ENCODE results near the gene RAB15.

Gene RAB15

DNA sequence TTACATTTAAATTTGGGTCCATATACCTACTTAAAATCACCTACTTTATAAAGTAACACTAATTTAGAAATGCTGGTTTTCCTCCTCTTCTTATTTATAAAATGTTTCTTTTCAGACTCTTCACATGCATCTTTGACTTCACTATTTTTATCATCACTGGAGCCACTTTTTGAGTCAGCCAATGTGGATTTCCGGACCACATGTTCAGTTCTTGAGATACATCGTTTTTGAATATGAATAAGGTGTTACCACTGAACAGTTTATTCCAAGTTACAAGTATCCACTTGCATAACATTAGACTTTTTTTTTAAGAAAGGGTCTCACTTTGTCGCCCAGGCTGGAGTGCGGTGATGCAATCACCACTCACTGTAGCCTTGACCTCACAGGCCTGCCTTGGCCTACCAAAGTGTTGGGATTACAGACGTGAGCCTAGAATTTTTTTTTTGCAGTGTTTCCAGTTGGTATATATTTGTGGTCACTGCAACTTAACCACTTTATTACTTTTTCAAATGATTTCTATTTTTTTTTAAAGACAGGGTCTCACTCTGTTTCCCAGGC lies 20.3 kb upstream of the RAB15 start:
- CTCF ChIA-PET = interaction anchor here (0.8 to 12.0 kb wide), 3 partner anchors 8 to 39 kb away, joined by 3 to 162 read pairs (median 114); no protein-coding TSS in a partner anchor
- TF ChIP-seq, protein P1, sequence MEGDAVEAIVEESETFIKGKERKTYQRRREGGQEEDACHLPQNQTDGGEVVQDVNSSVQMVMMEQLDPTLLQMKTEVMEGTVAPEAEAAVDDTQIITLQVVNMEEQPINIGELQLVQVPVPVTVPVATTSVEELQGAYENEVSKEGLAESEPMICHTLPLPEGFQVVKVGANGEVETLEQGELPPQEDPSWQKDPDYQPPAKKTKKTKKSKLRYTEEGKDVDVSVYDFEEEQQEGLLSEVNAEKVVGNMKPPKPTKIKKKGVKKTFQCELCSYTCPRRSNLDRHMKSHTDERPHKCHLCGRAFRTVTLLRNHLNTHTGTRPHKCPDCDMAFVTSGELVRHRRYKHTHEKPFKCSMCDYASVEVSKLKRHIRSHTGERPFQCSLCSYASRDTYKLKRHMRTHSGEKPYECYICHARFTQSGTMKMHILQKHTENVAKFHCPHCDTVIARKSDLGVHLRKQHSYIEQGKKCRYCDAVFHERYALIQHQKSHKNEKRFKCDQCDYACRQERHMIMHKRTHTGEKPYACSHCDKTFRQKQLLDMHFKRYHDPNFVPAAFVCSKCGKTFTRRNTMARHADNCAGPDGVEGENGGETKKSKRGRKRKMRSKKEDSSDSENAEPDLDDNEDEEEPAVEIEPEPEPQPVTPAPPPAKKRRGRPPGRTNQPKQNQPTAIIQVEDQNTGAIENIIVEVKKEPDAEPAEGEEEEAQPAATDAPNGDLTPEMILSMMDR (IDR thresholded peaks at IDR 0.05; ENCODE audit: control extremely low read depth, extremely low read depth, low read depth, missing control alignments) = no peak
- POLR2A ChIA-PET = no interaction called here
- DNase-seq (ENCODE audit: extremely low spot score) = peak; percentile 38

DNA sequence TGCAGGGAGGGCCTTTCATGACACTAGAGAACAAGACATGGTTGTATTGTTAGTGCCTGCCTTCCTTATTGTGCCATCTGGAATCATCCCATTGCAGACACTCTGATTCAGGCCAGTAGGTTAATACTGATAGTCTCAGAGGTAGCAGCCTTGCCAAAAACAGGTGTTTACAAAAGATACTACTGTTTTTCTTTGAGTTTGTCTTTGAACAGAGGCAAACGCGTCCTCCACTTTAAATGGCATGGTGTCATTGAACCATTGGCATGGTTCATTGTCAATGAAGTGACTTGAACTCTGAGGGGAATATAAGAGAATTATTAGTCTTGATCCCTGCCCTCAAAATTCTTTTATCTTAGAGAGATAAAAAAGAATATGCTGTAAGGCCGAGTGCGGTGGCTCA lies 18.8 kb upstream of the RAB15 start:
- TF ChIP-seq, protein P1 (IDR thresholded peaks at IDR 0.05; ENCODE audit: control extremely low read depth, extremely low read depth, low read depth, missing control alignments) = no peak
- DNase-seq (ENCODE audit: extremely low spot score) = no peak
- CTCF ChIA-PET = interaction anchor here (9.1 to 12.0 kb wide), 2 partner anchors 10 to 29 kb away, joined by 114 to 162 read pairs; no protein-coding TSS in a partner anchor
- POLR2A ChIA-PET = no interaction called here

DNA sequence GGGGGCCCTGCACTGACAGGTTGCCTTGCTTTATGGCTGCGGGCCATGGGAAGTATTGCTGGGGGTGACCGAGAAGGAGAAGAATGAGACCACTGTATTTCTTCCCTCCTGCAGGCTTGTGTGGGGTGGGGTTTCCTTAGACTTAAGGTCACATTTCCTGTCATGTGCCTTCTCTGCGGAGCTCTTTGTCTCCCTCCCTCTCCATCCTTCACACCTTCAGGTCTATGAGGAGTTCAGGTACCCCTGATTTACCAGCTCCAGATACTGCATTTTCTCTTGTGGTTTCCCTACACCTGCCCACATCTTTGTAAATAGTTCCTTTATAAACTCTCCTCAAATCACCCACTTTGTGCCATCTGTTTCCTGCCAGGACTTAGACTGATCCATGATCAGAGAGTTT lies 18.2 kb upstream of the RAB15 start:
- POLR2A ChIA-PET = interaction anchor here (0.7 kb wide), 1 partner anchor 1777 kb away, joined by 3 read pairs; no protein-coding TSS in a partner anchor
- TF ChIP-seq, protein P1 (IDR thresholded peaks at IDR 0.05; ENCODE audit: control extremely low read depth, extremely low read depth, low read depth, missing control alignments) = no peak
- CTCF ChIA-PET = interaction anchor here (9.1 to 12.0 kb wide), 2 partner anchors 11 to 30 kb away, joined by 114 to 162 read pairs; no protein-coding TSS in a partner anchor
- DNase-seq (ENCODE audit: extremely low spot score) = no peak

DNA sequence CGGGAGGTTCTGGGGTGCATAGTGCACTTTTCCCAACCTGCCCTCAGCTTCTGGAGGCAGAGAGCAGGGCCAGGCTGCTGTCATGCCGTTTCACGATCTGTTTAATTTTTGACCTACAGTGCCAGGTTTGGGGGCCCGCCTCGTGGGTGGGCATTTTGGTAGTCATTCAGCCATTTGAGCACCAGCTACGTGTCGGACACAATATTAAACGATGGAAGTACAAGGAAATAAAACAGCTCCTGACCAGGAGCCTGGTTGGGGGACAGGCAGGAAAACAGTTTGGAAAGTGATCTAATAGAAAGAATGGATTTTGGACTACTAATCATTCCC lies 15.3 kb upstream of the RAB15 start:
- ChIA-PET CTCF (interaction anchor here (0.6 to 12.0 kb wide), 16 partner anchors 13 to 342 kb away, joined by 3 to 162 read pairs (median 6); partner anchors contain the start of gene MAX), POLR2A (no interaction called here)
- DNase-seq (ENCODE audit: extremely low spot score) = no peak
- TF ChIP-seq, protein P1 (IDR thresholded peaks at IDR 0.05; ENCODE audit: control extremely low read depth, extremely low read depth, low read depth, missing control alignments) = no peak

DNA sequence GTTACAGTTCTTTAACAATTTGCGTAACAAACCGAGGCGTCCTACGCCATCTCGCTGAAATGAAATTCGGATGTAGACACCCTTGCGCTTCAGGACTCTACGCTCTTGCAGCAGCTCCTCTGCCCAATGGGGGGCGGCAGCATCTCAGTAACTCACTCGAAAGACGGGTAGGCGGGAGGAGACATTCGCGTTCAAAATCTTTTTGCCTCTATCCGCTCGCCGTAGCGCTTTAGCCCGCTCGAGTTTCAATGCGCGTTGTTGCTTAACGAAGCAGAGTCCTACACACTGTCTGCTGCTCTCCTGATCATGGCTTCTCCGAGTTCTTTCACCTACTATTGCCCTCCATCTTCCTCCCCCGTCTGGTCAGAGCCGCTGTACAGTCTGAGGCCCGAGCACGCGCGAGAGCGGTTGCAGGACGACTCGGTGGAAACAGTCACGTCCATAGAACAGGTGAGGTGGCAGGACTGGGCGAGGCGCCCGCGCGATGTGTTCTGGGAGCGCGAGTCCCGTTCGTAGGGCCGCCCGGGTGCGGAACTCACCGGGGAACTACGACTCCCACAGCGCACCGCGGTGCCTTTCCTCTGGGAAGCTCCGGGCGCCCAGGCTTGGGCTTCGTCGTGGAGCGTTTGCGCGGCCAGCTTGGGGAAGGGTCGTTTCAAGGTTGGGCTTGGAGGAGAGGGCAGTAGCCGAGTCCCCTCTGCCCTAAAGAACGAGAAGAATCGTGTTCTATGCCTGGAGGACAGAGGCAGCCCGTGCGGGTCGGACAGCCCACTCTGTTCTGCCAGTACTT lies 14.7 kb upstream of the RAB15 start, which contains the start of gene FNTB:
Gene FNTB (plus strand): TSS at position 248 of the 790 bp plus-strand sequence. CDS start 59 bp downstream, at position 307.
- ChIA-PET POLR2A (interaction anchor here (0.6 kb wide), 1 partner anchor 34 kb away, joined by 3 read pairs; no protein-coding TSS in a partner anchor), CTCF (interaction anchor here (0.6 to 12.0 kb wide), 22 partner anchors 12 to 343 kb away, joined by 3 to 162 read pairs (median 4); partner anchors contain the start of gene MAX)
- TF ChIP-seq, protein P1 (IDR thresholded peaks at IDR 0.05; ENCODE audit: control extremely low read depth, extremely low read depth, low read depth, missing control alignments) = peak; percentile 98
- peak; percentile 94 for DNase-seq (ENCODE audit: extremely low spot score)

DNA sequence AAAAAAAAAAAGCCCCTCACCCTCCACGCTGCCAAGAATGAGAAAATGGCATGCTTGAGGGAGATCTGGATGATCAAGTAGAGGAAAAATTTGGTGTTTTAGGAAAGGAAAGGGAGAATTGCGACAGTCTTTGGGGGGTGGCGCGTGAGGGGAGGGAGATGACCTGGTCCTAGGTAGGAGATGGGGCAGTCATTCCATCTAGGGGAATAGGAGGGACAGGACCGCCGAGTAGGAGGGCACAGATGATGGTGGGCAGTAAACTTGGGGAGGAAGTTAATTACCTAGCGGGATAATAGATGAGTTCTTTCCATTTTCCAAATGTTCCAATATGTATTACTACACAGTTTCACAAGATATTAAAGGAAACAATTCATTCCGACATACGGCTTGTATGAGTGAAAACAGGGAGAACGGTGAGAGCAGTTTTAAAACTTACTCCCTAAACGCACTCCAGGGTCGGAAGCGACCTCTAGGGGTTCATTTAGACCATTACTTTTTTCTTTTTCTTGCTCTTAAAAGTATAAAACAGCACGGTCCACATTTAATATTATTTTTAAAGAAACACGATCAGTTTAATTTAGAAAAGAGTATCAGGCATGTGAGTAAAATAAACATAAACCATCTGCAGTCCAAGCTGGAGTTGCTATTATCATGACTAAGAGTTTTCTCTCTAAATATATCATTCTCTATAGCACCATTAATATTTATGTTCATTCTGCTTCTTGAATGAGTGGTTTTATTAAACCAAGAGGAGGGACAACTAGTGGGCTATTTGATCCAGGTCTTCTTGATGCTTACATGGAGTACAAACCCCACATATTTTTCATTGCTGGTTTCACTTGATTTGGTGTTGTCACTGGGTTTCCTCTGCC lies 11.5 kb upstream of the RAB15 start:
- CTCF ChIA-PET = interaction anchor here (0.9 to 12.0 kb wide), 9 partner anchors 9 to 164 kb away, joined by 3 to 162 read pairs (median 10); no protein-coding TSS in a partner anchor
- no peak for DNase-seq (ENCODE audit: extremely low spot score)

More for the DNA sequence above, 11.5 kb upstream of the RAB15 start:
- POLR2A ChIA-PET = no interaction called here
- TF ChIP-seq, protein P1 (IDR thresholded peaks at IDR 0.05; ENCODE audit: control extremely low read depth, extremely low read depth, low read depth, missing control alignments) = peak; percentile 64

Data from GM10248 (cell line).